GM08714 (cell line): ENCODE results near the gene FASLG.

Source experiments
- H3K4me3 ChIP-seq: fragments of 200-500 bp; sonication (Bioruptor generic); 2 replicates; pipeline ENCODE4 v1.5.1; 2014; ENCODE audit warnings: mild to moderate bottlenecking, low read length, inconsistent platforms
- ZNF274 ChIP-seq: IDR thresholded peaks from 2 replicates; pipeline ENCODE4 v1.6.1; 2012; ENCODE audit warnings: mild to moderate bottlenecking, low read depth, low read length

FASLG gene

DNA sequence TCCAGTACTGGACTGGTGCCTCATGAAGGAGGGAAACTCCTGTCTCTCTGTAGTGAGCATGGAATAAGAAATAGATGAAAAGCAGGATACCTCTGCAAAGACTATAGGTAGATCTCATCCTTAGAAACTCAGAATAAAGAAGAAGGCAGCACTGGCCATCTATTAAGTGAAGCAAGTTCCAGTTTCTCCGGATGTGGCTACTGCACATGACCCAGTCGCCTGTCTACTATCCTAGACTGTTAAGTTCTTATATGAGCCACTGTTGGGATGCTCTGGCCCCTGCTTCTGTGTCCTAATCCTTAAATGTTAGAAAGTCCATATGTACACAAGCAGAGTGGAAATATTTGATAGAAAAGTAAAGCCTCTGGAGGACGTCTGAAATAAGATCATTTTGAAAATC is 2.2 kb downstream of the FASLG start:
- no peak for TF ChIP-seq ZNF274
- H3K4me3 ChIP-seq: no peak overlapping the region

DNA sequence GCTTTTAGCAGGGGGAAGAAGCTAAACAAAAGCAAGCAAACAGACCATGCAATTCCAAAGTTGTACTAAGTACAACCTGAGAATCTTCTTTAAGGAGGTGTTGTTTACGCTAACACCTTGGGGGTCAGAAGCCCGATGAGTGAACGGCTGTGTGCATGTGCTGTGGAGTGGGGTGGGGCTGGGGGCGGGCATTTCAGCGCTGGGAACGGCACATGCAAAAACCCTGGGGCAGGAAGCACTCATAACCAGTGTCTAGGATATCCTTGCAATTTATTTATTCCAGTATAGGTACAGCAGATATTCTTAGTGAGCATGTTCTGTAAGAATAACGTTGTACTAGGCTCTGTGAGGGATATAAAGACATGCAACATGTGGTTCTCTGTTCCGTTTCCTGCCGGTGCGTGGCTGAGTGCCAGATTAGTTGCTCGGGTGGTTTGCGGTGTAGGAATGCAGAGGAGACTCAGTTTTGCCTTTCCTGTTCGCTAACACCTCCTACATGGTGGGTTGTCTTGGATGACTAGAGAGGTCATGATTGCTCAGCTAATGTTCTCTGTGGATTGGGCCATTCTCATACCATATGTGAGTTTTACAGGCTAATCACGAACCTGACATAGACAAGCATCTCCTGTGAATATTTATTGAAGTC is 3.7 kb downstream of the FASLG start:
- TF ChIP-seq ZNF274: no peak
- peak overlapping the region; percentile 17; the same call in 1 of the 2 replicates for H3K4me3 ChIP-seq

DNA sequence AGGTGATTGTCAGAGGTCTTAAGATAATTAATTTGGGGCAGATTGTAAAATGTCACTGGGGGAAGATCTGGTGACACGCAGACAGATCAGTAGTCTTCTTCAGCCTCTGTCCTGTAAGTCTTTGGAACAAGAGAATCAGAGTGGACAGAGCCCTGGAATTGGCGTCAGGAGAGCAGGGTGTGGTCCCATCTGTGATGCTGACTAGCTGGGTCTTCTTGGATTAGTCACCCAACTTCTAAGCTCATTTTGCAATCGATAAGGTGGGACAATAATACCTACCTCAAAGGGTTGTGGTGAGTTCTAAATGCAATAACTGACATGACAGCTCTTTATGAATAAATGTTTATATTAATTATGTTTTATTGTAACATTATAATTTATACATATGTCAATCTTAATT is 4.8 kb downstream of the FASLG start:
- TF ChIP-seq ZNF274: no peak
- H3K4me3 ChIP-seq: no peak overlapping the region

DNA sequence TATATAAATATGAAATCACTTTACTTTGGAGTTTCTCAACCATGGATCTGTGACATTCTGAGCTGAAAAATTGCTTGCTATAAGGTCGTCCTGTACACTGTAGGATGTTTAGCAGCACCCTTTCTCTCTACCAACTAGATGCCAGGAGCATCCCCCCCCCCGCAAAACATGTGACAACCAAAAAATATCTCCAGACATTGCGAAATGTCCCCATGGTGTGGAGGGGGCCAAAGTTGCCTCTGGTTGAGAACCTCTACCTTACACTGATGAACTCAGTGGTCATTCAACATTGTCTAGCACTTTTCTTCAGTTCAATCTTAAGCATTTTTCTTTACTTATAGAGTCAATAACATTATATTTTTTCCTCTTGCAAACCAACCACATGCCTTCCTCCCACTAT is 9.2 kb downstream of the FASLG start:
- no peak for TF ChIP-seq ZNF274
- H3K4me3 ChIP-seq: no peak overlapping the region

DNA sequence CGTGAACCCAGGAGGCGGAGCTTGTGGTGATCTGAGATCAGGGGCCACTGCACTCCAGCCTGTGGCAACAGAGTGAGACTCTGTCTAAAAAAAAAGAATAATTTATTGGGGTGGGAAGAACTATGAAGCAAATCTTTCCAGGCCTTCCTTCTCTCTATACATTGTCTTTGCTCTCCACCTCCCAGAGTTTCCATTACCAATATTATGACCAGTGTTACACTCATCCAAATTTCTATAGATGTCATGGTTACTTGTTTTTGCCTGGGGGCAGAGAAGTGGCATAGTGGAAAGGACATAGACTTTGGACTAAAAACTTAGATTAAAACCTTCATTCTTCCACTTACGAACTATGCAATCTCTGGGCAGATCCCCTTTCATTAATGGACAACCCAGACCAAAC is 10.1 kb downstream of the FASLG start:
- no peak overlapping the region for H3K4me3 ChIP-seq
- TF ChIP-seq ZNF274: no peak

DNA sequence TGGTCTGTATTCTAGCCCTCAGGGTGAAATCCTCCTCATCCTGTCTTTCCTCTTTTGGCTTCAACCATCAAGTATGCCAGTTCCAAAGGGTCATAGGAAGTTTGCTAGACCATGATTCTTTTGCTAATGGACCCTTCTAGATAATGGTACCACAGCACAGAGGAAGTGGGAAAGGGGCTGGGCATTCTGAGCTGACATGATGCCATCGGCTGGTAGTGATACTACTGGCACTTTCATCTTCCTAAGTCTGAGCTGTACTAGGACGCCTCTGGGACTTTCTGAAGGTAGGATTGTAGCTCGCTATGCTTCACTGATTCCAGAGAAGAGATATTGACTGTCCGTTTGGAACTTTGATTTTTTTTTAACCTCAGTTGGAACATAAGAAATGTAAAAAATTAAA is 11.4 kb downstream of the FASLG start:
- H3K4me3 ChIP-seq: no peak overlapping the region
- no peak for TF ChIP-seq ZNF274

DNA sequence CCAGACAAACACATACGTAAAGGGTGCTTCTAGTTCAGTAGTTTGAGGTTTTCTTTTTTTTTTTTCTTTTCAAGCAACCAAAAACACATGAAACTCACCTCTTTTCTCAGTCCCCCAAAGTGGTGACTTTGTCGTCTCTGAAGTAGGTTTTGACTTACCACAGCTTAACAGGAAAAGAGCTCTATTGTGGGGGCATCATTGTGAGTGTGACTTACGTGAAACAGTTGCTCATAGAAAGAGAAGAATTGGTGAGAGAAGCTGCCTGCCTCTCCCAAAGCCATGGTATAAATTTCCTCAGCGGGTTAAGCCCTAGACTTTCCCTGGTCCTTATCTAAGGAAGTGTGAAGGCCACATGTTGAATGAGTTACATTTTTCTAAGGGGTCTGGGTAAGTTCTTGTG is 11.9 kb downstream of the FASLG start:
- TF ChIP-seq ZNF274: no peak

DNA sequence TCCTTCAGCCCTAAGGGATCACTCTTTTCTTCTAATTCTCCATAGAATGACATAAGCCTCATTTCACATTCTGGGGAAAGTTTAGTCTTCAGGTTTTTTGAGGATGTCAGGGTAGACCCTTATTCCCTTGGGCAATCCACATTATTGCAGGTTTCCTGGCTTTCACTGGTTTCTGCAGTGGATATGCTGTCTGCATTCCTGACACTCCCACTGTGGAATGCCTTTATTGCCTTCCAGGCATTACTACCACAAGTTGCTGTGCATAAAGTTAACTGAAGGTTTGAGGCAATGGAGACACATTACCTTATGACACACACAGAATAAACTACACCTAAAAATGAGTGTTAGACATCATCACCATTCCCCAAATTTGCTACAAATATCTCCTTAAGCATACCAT is 12.7 kb downstream of the FASLG start:
- no peak overlapping the region for H3K4me3 ChIP-seq
- no peak for TF ChIP-seq ZNF274

More for the DNA sequence above, 11.9 kb downstream of the FASLG start:
- no peak overlapping the region for H3K4me3 ChIP-seq

DNA sequence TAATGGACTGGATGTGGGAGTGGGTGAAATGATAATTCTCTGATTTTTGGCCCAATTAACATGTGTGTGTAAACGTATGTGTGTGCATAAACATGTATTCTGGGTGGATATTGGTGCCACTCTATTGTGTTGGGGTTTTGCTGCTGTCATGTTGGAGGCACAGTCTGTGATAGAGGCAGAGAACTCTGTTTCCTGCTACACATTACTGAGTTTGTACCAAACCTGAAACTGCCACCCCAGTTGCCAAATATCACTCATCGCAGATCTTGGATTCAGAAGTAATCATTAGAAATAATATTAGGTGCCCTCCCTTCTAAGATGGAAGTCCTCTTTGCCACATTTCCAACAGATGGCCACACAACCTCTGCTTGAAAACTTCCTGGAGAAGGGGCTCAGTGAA is 13.8 kb downstream of the FASLG start:
- no peak overlapping the region for H3K4me3 ChIP-seq
- TF ChIP-seq ZNF274: no peak

DNA sequence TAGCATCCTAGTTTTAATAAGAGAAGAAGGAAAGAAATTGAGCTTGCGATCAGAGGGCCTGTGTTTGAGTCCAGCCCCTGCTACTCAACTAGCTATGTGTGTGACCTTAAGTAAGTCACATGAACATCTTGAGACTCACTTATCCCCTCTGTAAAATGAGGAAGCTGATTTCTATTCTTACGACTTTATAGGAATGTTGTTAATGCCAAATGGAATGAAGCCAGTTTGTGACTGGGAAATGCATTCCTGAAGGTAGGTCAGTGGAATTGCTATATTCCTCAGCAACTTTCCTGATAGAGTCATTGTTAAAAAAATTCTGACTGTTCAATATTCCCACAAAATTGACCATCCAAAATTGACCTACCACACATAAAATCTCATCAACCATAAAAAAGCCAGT is 14.9 kb downstream of the FASLG start:
- TF ChIP-seq ZNF274: no peak
- H3K4me3 ChIP-seq: no peak overlapping the region

DNA sequence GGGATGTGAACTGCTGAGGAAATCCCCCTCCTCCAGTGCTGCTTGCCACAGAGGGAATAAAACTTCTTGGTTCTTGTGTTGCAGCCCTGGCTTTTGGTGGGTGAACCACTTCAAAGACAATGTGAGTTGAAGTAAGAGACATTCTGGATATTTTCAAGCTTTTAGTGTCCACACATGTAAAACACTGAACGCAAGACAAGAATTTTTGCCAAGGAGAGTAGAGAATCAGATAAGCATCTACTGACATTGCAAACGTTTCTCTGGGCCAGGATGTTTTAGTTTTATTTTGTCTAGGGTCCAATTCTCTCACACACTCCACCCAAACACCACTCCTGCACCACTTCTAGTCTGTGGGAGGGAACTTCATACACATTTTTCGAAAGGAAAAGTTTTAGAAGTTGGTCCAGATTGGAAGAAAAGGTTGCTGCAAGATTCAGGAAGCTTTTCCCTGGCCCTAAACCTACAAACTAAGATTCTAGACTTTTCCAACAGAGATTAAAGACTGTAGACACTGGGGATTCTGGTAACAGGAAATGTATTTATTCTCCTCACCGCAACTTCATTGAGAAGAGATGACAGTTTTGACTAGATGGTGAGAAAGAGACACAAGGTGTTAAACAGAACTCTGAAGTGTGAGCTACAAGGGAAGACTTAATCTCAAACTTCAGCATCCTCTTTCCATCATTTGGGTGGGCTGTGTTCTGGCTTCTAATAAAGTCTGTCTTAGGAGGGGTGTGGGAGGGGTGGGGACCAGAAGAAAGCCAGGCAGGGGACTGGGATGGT is 16.1 kb downstream of the FASLG start:
- no peak overlapping the region for H3K4me3 ChIP-seq
- no peak for TF ChIP-seq ZNF274

DNA sequence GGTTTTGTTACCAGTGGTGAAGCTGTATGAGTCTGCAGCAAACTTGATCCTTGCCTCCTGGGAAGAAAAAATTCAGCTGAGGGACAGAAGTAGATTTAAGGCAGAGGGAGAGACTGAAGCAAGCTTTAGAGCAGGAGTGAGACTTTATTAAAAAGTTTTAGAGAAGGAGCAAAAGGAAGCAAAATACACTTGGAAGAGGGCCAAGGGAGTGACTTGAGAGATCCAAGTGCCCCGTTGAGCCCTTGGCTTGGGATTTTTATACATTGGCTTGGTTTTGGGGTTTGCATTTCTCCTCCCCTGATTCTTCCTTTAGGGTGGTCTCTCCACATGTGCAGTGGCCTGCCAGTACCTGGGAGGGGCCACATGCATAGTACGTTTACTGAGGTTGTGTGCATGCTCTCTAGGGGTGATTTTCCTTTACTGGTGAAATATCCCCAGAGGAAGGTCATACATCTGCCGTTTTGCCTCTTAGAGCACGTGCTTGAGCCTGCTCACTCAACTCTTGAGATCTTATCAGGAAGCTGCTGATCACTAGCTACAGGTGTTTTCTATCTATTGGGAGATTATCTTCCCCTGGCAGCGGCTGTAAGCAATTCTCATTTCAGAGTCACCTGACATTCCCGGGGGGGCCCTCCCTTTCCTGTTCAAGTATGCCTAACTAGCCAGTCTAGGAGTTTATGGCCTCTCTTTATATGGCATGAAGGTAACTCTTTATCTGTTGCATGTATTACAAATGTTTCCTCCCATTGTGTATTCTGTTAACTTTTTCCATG is 20.3 kb downstream of the FASLG start:
- no peak overlapping the region for H3K4me3 ChIP-seq
- no peak for TF ChIP-seq ZNF274

DNA sequence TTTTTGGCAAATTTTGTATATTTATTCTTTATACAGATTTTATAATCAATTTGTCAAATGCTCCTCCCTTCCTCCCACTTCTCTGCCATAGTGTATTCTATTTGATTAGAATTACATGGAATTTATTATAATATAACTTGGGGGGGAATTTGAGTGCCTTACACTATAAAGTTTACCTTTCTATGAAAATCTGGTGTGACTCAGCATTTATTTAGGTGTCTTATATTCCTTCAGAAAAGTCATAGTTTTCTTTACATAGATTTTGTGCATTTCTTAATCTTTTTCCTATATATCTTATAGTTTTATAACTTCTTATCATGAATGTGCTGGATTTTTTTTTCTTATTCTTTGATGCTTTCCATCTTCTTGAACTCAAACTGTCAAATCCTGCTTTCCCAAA is 21.3 kb downstream of the FASLG start:
- H3K4me3 ChIP-seq: no peak overlapping the region
- TF ChIP-seq ZNF274: no peak

DNA sequence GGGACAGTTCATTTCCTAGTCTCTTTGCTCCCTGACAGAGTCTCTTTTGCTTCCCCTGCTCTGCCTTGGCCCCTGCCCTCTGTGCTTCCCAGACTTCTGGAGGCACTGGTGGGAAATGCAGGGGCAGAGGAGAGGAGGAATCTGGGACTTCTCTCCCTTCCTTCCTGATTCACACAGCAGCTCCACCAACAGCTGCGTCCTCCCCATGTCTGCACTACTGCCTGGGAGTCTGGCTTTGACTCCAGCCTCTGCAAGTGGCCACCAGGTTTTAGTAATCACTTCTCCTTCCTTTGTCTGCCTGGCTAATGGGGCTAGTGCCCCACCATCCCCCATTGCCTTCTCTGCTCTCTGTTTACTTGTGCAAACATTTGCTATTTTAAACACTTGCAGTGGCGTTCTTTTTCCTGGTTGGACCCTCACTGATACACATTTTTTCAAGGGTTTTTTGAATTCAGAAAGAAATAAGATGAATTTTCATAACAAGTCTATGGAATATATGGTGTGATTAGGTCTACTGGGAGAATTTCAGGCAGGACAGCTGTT is 21.9 kb downstream of the FASLG start:
- TF ChIP-seq ZNF274: no peak
- H3K4me3 ChIP-seq: no peak overlapping the region
